Erythroblast (primary cell): Measurements from ENCODE around the gene CARD8.

Experiments used
- GATA1 ChIP-seq: IDR thresholded peaks from 2 replicates; pipeline ENCODE4 v1.6.1; 2011; ENCODE audit warnings: low read depth, mild to moderate bottlenecking, control low read depth, low read length, moderate library complexity
- POLR2A ChIP-seq: IDR thresholded peaks from 2 replicates; pipeline ENCODE4 v1.6.1; 2011; ENCODE audit warnings: mild to moderate bottlenecking, low read length

GRCh38 chr19:48284896-48285295 lies 29.2 kb upstream of the CARD8 start:
- TF ChIP-seq POLR2A (no peak), GATA1 (no peak)
